ENCODE data around the gene IL7R.
"Not testable (repeated sequence)": the region's sequence is repeated elsewhere in the genome, so short reads cannot be mapped to it uniquely, and the experiment has no call there.

DNA sequence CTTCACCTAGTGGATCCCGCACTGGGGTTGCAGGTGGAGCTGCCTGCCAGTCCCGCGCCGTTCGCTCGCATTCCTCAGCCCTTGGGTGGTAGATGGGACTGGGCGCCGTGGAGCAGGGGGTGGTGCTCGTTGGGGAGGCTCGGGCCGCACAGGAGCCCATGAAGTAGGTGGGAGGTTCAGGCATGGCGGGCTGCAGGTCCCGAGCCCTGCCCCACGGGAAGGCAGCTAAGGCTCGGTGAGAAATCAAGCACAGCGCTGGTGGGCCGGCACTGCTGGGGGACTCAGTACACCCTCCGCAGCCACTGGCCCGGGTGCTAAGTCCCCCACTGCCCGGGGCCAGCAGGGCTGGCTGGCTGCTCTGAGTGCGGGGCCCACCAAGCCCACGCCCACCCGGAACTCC, 36.1 kb downstream of the IL7R start:
- not testable (repeated sequence) for TF ChIP-seq ZNF394 (tag by site-specific recombination; IDR thresholded peaks at IDR 0.05; ENCODE audit: borderline replicate concordance); KLF8 (tag by site-specific recombination; IDR thresholded peaks at IDR 0.05); ZFP41 (tag by site-specific recombination; IDR thresholded peaks at IDR 0.05; ENCODE audit: borderline replicate concordance); ZNF654 (tag by site-specific recombination; IDR thresholded peaks at IDR 0.05; ENCODE audit: low read depth); ZNF10 (tag by site-specific recombination; IDR thresholded peaks at IDR 0.05)
- TF ChIP-seq, protein P1, sequence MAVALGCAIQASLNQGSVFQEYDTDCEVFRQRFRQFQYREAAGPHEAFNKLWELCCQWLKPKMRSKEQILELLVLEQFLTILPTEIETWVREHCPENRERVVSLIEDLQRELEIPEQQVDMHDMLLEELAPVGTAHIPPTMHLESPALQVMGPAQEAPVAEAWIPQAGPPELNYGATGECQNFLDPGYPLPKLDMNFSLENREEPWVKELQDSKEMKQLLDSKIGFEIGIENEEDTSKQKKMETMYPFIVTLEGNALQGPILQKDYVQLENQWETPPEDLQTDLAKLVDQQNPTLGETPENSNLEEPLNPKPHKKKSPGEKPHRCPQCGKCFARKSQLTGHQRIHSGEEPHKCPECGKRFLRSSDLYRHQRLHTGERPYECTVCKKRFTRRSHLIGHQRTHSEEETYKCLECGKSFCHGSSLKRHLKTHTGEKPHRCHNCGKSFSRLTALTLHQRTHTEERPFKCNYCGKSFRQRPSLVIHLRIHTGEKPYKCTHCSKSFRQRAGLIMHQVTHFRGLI (tag by site-specific recombination; IDR thresholded peaks at IDR 0.05) = not testable (repeated sequence)
- TF ChIP-seq, protein P2, sequence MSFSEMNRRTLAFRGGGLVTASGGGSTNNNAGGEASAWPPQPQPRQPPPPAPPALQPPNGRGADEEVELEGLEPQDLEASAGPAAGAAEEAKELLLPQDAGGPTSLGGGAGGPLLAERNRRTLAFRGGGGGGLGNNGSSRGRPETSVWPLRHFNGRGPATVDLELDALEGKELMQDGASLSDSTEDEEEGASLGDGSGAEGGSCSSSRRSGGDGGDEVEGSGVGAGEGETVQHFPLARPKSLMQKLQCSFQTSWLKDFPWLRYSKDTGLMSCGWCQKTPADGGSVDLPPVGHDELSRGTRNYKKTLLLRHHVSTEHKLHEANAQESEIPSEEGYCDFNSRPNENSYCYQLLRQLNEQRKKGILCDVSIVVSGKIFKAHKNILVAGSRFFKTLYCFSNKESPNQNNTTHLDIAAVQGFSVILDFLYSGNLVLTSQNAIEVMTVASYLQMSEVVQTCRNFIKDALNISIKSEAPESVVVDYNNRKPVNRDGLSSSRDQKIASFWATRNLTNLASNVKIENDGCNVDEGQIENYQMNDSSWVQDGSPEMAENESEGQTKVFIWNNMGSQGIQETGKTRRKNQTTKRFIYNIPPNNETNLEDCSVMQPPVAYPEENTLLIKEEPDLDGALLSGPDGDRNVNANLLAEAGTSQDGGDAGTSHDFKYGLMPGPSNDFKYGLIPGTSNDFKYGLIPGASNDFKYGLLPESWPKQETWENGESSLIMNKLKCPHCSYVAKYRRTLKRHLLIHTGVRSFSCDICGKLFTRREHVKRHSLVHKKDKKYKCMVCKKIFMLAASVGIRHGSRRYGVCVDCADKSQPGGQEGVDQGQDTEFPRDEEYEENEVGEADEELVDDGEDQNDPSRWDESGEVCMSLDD (tag by site-specific recombination; IDR thresholded peaks at IDR 0.05) = not testable (repeated sequence)
- TF ChIP-seq, protein P3, sequence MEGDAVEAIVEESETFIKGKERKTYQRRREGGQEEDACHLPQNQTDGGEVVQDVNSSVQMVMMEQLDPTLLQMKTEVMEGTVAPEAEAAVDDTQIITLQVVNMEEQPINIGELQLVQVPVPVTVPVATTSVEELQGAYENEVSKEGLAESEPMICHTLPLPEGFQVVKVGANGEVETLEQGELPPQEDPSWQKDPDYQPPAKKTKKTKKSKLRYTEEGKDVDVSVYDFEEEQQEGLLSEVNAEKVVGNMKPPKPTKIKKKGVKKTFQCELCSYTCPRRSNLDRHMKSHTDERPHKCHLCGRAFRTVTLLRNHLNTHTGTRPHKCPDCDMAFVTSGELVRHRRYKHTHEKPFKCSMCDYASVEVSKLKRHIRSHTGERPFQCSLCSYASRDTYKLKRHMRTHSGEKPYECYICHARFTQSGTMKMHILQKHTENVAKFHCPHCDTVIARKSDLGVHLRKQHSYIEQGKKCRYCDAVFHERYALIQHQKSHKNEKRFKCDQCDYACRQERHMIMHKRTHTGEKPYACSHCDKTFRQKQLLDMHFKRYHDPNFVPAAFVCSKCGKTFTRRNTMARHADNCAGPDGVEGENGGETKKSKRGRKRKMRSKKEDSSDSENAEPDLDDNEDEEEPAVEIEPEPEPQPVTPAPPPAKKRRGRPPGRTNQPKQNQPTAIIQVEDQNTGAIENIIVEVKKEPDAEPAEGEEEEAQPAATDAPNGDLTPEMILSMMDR (tag by site-specific recombination; IDR thresholded peaks at IDR 0.05) = not testable (repeated sequence)

All from HEK293 (cell line).